Breast epithelium (tissue), 3 donors: Measurements from ENCODE around the gene TRMT61B.

Source experiments
- CTCF ChIP-seq, 3 donors: fragments of 450-650 bp; IDR thresholded peaks; one replicate each; pipeline ENCODE4 v1.5.1; 2016 to 2017; ENCODE audit warnings: antibody characterized with exemption in 3 of 3, mild to moderate bottlenecking in 3 of 3, moderate library complexity in 3 of 3
- POLR2A ChIP-seq: fragments of 450-650 bp; IDR thresholded peaks from one replicate; pipeline ENCODE4 v1.6.1; 2016; ENCODE audit warnings: antibody characterized with exemption, mild to moderate bottlenecking, moderate library complexity

GRCh38 chr2:28809927-28810326, 60.2 kb downstream of the TRMT61B start:
- TF ChIP-seq POLR2A = no peak
- TF ChIP-seq CTCF (IDR thresholded peaks at IDR 0.05) = no peak
